HL-60/S4 treated with retinoic acid at 250 ng/mL for 4 days and 3 days (cell line): ENCODE data around the gene BAG5.

Experiments
- in situ Hi-C: fragments of 300-500 bp; cut with MboI; formaldehyde crosslinking; loops from 2 replicates; pipeline ENCODE4 v1.7.0; 2022; ENCODE audit warnings: low sequenced_read_pairs

BAG5 gene

GRCh38 chr14:103568952-103569351 is 6.5 kb upstream of the BAG5 start:
- in situ Hi-C loops, result no loop called here

DNA sequence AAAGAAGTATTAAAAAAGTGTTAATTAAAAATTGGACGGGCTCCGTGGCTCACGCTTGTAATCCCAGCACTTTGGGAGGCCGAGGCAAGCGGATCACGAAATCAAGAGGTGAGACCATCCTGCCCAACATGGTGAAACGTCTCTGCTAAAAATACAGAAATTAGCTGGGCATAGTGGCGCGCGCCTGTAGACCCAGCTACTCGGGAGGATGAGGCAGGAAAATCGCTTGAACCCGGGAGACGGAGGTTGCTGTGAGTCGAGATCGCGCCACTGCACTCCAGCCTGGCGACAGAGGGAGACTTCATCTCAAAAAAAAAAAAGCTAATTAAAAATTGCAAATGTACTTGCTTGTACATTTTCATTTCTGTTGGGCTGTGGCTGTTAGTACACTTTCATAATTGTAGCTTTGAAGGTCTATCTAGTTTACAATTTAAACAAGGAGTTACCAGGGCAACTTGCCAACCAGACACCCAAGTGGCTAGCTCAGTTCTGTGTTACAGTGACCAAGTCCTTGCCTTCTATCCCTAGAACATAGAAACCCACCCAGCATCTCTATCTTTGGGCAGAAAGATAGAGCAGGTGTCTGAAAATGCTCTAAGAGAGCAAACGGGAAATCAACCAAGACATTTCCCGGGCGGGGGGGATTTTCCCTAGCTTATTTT is 1.5 kb upstream of the BAG5 start:
- in situ Hi-C loops, result no loop called here

DNA sequence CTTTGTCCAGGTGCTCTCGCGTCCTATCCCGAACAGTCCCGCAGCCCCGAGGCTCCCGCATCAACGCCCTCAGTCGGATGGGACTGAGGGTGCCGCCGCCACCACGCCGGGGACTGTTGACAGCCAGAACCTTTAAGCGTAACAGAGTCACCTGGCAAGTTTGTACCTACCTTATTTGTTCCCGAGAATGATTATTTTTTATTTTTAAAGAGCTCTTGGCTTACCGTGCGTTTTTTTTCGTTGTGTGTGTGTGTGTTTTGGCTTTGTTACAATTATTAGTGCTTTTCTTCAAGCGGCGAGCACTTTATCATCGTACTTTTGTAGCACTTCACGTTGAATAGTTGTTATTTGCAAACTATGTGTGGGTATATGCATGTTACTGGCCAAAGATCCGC is 766 bp upstream of the BAG5 start:
- in situ Hi-C loops, result no loop called here

DNA sequence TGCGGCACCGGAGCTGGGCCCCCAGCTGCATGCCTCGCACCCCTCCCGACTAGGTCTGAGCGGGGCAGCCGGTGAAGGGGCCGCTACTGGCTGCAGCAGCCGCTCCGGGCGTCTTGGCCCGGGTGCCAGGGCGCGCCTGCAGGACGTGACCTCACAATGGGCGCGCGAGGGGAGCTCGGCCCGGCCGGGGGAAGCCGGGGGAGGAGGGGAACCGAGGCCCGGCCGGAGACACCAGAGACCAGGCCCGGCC is 353 bp downstream of the BAG5 start:
- in situ Hi-C loops, result no loop called here

GRCh38 chr14:103561381-103562178 is 877 bp downstream of the BAG5 start:
- in situ Hi-C loops, result no loop called here

DNA sequence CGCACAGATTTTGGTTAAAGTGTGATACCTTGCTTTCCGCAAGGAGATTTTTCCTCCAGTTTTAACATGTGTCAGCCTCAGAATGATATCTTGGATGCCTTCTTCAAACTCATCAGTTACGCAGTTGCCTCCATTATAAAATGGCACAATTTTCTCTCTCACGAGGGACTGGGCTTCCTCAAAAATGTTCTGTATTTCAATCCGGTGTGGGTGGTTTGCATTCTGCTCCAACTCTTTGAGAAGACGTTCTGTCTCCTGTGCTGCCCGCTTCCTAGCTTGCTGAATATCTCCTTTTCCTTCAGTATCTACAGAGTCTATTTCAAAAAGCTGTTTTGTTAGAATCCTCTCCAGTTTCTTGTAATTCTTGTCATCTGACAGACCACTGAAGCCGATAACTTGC is 1.8 kb downstream of the BAG5 start:
- in situ Hi-C loops, result no loop called here

DNA sequence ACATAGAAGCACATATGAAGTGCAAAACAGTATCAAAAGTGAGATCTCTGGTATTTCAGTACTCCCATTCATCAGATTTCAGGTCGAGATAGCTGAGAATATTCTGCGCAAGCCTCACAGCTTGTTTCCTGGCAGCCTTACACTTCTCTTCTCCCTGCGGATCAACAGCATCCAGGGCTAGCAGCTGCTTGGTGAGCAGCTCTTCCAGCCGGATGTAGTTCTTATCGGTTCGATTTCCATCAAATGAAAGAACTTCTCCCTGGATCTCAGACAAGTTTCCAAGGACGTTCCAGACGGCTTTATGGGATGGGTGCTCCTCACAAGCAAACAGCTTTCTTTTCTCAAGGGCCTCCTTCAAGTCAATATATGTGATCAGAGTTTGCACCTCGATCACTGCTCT is 2.7 kb downstream of the BAG5 start:
- in situ Hi-C loops, result no loop called here

GRCh38 chr14:103558071-103558882 is 4.2 kb downstream of the BAG5 start:
- in situ Hi-C loops, result no loop called here

GRCh38 chr14:103556946-103557758 is 5.3 kb downstream of the BAG5 start:
- in situ Hi-C loops, result no loop called here

DNA sequence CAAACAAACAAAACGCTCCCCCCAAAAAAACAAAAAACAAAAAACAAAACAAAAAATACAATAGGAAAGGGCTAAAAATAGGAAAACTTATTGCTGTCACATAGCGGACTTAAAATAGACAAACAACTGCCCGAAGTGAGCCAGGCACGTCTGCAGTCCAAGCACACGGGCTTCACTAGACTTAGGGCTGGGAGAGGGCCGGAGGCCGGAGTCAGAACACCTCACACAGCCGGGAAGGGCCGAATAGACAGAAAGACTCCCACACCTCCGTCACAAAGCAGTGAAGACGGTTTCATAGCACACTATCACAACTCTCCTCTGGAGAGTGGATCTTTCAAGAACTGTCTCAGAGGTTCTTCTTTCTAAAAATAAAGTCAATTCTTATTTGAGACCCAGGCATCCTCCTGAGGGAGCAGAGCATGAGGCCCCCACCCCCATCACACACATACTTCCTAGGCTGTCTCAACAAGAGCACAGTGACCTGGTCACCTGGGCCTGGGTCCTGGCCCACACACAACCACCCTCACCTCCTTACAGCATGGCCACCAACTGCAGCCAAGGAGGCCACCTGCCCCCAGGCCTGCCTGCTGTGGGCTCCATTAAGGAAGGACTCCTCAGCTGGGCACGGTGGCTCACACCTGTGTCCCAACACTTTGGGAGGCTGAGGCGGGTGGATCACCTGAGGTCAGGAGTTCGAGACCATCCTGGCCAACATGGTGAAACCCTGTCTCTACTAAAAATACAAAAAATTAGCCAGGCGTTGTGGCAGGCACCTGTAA is 6.7 kb downstream of the BAG5 start:
- in situ Hi-C loops, result no loop called here

- in situ Hi-C loops, result no loop called here
Observed at GRCh38 chr14:103552846-103553210, 9.6 kb downstream of the BAG5 start.

DNA sequence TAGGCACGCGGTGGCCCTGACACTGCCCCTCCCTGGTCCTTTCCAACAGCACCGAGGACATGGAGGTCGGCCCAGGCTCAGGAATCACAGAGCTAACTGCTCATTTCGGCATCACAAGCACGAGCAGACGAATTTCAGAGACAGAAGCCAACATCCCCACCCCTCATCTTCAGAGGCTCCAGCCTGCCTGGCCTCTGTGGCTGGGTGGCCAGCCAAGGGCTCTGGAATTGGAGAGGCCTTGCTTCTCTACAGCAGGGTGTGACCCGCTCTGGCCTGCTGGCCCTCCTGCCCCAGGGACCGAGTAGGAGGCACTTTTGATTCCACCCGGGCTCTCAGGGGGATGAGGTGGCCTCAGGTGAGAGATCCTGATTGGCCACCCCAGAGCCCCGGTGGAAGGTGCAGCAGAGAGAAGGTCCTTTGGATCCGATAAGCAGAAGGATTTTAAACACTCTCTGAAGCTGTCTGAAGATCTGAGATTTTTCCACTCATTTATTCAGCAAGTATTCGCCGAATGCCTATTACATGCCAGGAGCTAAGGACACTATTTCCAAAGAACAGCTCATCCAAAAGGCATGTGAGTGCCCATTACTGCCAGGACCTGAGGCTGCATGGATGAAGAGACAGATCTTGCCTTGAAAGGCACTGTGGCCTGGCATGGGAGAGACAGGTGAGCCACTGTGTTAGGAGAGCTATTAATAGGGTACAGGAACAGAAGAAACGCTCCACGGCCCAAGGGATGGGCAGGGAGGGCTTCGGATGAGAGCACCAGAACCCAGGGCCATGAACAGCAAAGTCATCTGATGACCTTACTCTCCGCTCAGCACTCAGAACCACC is 10.2 kb downstream of the BAG5 start:
- in situ Hi-C loops, result no loop called here

- in situ Hi-C loops, result no loop called here
Observed at GRCh38 chr14:103551338-103551762, 11.1 kb downstream of the BAG5 start.

DNA sequence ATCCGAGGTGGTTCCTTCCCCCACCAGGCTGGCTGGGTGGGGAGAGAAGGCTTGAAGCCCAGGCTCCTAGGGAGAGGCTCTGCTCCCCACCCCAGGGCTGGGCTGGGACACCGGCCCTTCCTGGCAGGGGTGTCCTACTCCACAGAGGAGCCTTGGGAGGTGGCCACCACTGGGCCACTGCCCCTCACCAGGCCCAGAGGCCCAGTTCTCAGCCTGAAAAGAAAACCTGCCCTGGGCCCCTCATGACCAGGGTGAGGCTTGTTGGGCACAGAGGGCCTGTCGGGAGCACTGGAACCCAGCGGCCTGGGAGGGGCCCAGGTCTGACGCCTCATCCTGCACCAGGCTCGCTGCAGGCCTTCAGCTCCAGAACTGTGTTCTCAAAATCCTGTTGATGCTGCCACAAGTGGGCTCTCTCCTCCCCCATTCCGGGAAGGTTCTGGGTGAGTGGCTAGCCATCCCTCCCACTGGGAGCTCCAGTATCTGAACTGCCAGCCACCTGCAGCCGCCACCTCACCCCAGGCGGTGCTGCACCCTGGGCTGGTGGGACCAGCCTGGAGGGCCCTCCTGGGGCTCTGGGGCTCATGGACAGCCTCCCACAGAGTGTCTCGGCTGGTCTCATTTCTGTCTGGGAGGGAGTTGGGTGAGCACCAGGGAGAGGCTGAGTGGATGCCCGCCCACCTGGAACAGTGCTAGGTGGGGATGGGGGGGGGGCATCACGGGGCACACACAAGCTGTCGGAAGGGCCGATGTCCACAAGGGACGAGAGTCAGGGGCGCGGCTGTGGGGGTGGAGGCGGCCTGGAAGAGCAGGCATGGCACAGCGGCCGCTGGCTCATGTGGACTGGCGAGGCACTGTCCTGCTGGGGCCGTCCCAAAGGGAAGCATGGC is 11.8 kb downstream of the BAG5 start:
- in situ Hi-C loops, result no loop called here

DNA sequence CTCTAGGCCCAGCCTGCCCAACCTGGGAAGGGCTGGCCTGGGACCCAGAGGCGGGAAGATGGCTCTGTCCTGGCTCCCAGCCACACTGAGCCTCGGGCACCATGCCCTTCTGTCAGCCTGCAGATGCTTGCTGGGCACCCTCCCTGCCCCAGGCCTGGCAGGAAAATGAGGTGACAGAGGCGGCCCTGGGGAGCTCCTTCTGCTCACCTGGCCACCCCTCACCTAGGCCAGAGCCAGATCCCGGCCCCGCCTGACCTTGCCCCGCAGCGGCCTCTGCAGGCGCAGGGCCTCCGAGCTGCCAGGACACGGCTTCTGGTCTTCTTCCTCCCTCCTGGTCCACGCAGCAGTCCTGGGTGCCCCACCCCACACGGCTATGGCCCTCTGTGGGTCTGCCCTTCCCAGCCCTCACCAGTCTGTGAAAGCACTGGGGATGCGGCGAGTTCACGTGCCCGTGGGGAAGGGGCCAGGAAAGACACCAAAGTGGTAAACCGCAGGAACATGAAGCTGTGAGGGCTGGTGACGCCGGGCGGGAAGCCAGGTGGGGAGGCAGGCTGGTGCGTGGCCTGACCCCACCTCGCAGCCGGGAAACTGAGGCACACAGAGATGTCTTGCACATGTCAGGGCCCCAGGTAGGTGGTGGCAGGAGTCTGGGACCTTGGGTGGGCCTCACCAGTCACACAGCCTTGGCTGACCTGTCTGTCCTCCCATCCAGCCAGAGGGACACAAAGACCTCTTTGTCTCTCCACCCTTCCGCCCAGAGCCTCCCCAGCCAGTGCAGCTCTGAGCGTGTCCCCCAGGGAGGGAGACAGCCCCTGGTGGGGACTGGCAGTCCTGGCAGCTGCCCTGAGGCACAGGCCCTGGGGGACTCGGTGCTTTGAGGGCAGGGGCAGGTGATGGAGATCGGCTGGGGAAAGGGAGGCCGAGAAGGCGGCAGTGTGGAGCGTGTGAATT is 12.8 kb downstream of the BAG5 start:
- in situ Hi-C loops, result no loop called here

DNA sequence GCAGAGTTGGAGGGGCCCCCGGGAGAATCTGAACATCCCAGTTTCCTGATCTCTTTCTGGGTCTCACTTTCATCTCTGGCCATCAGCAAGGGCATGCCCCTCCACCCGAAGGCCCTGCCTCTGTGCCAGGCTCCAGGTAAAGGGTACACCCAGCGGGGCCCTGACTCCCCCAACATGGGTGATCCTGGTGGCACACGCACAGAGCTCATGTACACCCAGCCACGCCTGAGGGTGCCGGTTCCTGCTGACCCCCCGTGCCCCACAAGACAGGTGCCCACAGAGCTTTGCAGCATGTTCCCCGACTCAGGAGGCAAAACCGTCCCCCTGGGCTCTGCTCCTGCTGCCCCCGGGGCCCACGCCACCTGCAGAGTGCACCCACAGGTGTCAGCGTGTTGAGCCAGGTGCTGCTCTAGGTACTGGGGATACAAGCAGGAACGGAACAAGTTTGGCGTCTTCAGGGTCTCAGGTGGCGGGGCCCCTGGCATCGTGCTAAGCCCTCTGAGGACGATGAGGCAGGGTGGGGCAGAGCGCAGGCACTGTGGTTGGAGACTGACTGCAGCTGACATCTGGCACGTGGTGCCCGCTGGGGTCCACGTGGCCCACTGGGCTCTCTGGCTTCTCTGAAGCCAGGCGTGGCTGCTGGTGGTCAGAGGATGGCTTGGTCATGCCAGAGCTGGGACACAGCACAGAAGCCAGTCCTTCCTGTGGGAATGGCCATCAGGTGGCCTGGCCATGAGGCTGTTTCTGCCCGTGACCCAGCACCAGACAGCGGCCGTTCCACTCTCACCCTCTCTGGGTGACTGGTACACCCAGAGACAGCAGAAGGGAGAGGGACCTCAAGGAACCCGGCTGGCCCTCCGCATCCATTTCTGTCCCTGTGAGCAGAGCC is 13.8 kb downstream of the BAG5 start:
- in situ Hi-C loops, result no loop called here
